ENCODE data around the gene MAPK7. TPM values are rescaled to one million over a fixed set of nuclear protein-coding genes. Genes with fewer than 3 reads are reported as not detected.

MAPK7 gene
- total RNA-seq, 1 donor from 2014 or later, result 18.9 TPM

DNA sequence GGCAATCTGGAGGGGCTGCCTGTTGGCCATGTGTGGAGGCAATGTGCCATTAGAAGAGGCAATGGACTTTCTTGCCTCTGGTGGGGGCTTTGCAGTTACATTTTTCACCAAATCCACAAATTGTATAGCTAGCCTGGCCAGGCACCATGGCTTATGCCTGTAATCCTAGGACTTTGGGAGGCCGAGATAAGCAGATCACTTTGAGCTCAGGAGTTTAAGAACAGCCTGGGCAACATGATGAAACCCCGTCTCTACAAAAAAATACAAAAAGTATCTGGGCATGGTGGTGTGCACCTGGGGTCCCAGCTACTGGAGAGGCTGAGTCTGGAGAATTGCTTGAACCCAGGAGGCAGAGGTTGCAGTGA, 30.0 kb downstream of the MAPK7 start:
- no peaks in the 10 kb centered on the region for H3K9me3 Mint-ChIP-seq
- intact Hi-C loops (cut with micrococcal nuclease), result no loop called here
- H3K36me3 Mint-ChIP-seq (ENCODE audit: low read depth), result no peaks in the 10 kb centered on the region
- H3K4me1 Mint-ChIP-seq (ENCODE audit: low read depth), result no peaks in the 10 kb centered on the region
- H3K27ac Mint-ChIP-seq, result no peak overlapping the region
- no peak overlapping the region for H3K4me3 Mint-ChIP-seq (ENCODE audit: low read depth)
- no peak for DNase-seq (ENCODE audit: low spot score)
- H3K27me3 Mint-ChIP-seq (ENCODE audit: low read depth), result peaks cover 2% of the 10 kb centered on the region

GRCh38 chr17:19409066-19409465, 30.8 kb downstream of the MAPK7 start:
- DNase-seq (ENCODE audit: low spot score), result no peak
- H3K4me3 Mint-ChIP-seq (ENCODE audit: low read depth), result no peak overlapping the region
- H3K4me1 Mint-ChIP-seq (ENCODE audit: low read depth), result no peaks in the 10 kb centered on the region
- intact Hi-C loops (cut with micrococcal nuclease), result no loop called here
- H3K27me3 Mint-ChIP-seq (ENCODE audit: low read depth), result no peaks in the 10 kb centered on the region
- H3K36me3 Mint-ChIP-seq (ENCODE audit: low read depth), result no peaks in the 10 kb centered on the region
- no peak overlapping the region for H3K27ac Mint-ChIP-seq
- H3K9me3 Mint-ChIP-seq, result no peaks in the 10 kb centered on the region

- Mint-ChIP-seq H3K27ac (no peak overlapping the region), H3K4me1 (ENCODE audit: low read depth) (no peaks in the 10 kb centered on the region), H3K36me3 (ENCODE audit: low read depth) (no peaks in the 10 kb centered on the region), H3K9me3 (no peaks in the 10 kb centered on the region), H3K4me3 (ENCODE audit: low read depth) (no peak overlapping the region), H3K27me3 (ENCODE audit: low read depth) (no peaks in the 10 kb centered on the region)
- intact Hi-C loops (cut with micrococcal nuclease), result no loop called here
- no peak for DNase-seq (ENCODE audit: low spot score)
Observed at GRCh38 chr17:19409509-19409908, 31.2 kb downstream of the MAPK7 start.

GRCh38 chr17:19410091-19410490, 31.8 kb downstream of the MAPK7 start:
- Mint-ChIP-seq H3K4me3 (ENCODE audit: low read depth) (no peak overlapping the region), H3K9me3 (no peaks in the 10 kb centered on the region), H3K27me3 (ENCODE audit: low read depth) (no peaks in the 10 kb centered on the region), H3K4me1 (ENCODE audit: low read depth) (no peaks in the 10 kb centered on the region), H3K27ac (no peak overlapping the region), H3K36me3 (ENCODE audit: low read depth) (no peaks in the 10 kb centered on the region)
- intact Hi-C loops (cut with micrococcal nuclease), result no loop called here
- no peak for DNase-seq (ENCODE audit: low spot score)

DNA sequence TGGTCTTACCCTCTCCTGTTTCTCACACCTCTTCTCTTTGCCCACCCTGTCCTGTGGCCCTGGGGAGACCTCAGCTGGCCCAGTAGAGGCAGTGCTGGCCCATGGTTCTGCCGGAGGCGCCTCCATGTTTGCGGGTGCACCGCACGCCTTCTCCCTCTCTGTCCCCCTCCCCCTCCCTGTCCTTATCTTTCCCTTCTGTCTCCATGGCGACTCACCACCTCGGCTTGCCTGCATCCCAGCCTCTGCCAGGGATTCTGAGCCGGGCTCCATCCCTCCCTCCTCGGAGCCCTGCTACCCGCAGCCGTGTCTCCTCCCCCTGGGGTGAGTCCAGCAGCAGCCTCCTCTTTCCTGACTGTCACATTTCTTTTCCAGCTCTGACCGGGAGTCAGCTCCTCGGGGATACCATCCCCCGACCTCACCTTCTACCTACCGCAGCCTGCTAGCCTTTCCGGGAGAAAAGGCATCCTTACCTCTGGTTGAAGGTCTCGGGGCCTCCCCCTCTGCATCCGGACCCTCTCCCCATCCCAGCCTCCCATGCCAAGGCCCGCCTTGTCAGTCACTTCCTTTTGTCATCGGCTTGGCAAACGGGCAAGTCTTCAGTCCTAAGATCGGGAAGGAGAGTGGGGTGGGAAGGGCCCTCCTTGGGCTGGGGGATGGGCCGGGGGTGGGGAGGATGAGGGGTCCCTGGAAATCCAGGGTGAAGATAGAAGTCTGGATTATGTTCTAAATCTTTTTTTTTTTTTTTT, 32.8 kb downstream of the MAPK7 start, which contains the start of gene RNF112:
Gene RNF112, plus strand, starts transcription at position 358 of the 746 bp plus-strand sequence. Its CDS starts 177 bp downstream, at position 535.
- H3K36me3 Mint-ChIP-seq (ENCODE audit: low read depth), result no peaks in the 10 kb centered on the region
- H3K27ac Mint-ChIP-seq, result no peak within 1 kb of the TSS
- H3K9me3 Mint-ChIP-seq, result no peaks in the 10 kb centered on the region
- intact Hi-C loops (cut with micrococcal nuclease), result no loop called here
- H3K4me1 Mint-ChIP-seq (ENCODE audit: low read depth), result no peaks in the 10 kb centered on the region
- H3K4me3 Mint-ChIP-seq (ENCODE audit: low read depth), result no peak within 1 kb of the TSS
- no peaks in the 10 kb centered on the region for H3K27me3 Mint-ChIP-seq (ENCODE audit: low read depth)
- no peak for DNase-seq (ENCODE audit: low spot score)

DNA sequence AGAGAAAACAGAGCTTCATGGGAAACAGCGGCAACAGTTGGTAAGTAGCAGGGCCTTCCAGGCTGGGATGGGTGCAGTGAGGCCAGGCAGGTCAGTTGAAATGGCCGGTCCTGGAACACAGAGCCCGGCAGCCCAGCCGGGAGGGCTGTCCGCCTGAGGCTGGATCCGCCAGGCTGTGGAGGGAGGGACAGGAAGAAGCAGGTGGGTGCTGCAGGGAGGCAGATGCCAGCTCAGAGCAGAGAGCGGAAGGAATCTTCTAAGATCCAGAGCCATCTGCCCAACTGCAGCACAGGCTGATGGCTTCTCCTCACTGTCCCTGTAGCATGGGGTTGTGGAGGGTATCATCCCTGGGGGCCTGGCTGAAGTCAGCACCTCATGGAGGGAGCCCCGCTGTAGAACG, 33.3 kb downstream of the MAPK7 start:
- no peak for DNase-seq (ENCODE audit: low spot score)
- no peaks in the 10 kb centered on the region for H3K36me3 Mint-ChIP-seq (ENCODE audit: low read depth)
- no peaks in the 10 kb centered on the region for H3K27me3 Mint-ChIP-seq (ENCODE audit: low read depth)
- intact Hi-C loops (cut with micrococcal nuclease), result no loop called here
- H3K4me1 Mint-ChIP-seq (ENCODE audit: low read depth), result no peaks in the 10 kb centered on the region
- H3K4me3 Mint-ChIP-seq (ENCODE audit: low read depth), result no peak overlapping the region
- H3K9me3 Mint-ChIP-seq, result no peaks in the 10 kb centered on the region
- no peak overlapping the region for H3K27ac Mint-ChIP-seq

- Mint-ChIP-seq H3K9me3 (no peaks in the 10 kb centered on the region), H3K27me3 (ENCODE audit: low read depth) (no peaks in the 10 kb centered on the region), H3K4me1 (ENCODE audit: low read depth) (no peaks in the 10 kb centered on the region), H3K4me3 (ENCODE audit: low read depth) (no peak overlapping the region), H3K36me3 (ENCODE audit: low read depth) (no peaks in the 10 kb centered on the region), H3K27ac (no peak overlapping the region)
- intact Hi-C loops (cut with micrococcal nuclease), result no loop called here
- DNase-seq (ENCODE audit: low spot score), result no peak
Observed at GRCh38 chr17:19412510-19412909, 34.2 kb downstream of the MAPK7 start.

DNA sequence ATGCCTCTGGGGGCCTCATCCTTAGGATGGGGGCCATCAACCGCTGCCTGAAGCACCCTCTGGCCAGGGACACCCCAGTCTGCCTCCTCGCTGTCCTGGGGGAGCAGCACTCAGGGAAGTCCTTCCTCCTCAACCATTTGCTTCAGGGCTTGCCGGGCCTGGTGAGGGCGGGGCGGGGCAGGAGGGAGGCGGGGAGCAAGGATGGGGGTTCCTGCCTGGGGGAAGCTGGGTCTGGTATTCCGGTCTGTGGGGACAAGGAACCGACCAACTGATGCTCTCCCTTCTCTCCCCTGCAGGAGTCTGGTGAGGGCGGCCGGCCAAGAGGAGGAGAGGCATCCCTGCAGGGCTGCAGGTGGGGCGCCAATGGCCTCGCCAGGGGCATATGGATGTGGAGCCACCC, 34.7 kb downstream of the MAPK7 start:
- Mint-ChIP-seq H3K27me3 (ENCODE audit: low read depth) (no peaks in the 10 kb centered on the region), H3K27ac (no peak overlapping the region), H3K36me3 (ENCODE audit: low read depth) (no peaks in the 10 kb centered on the region), H3K4me3 (ENCODE audit: low read depth) (no peak overlapping the region), H3K4me1 (ENCODE audit: low read depth) (no peaks in the 10 kb centered on the region), H3K9me3 (no peaks in the 10 kb centered on the region)
- DNase-seq (ENCODE audit: low spot score), result no peak
- intact Hi-C loops (cut with micrococcal nuclease), result no loop called here

GRCh38 chr17:19413761-19414160, 35.5 kb downstream of the MAPK7 start:
- H3K27ac Mint-ChIP-seq, result no peak overlapping the region
- no peaks in the 10 kb centered on the region for H3K27me3 Mint-ChIP-seq (ENCODE audit: low read depth)
- no peaks in the 10 kb centered on the region for H3K36me3 Mint-ChIP-seq (ENCODE audit: low read depth)
- H3K4me1 Mint-ChIP-seq (ENCODE audit: low read depth), result no peaks in the 10 kb centered on the region
- no peak for DNase-seq (ENCODE audit: low spot score)
- intact Hi-C loops (cut with micrococcal nuclease), result no loop called here
- H3K9me3 Mint-ChIP-seq, result no peaks in the 10 kb centered on the region
- H3K4me3 Mint-ChIP-seq (ENCODE audit: low read depth), result no peak overlapping the region

GRCh38 chr17:19414396-19415280, 36.3 kb downstream of the MAPK7 start:
- intact Hi-C loops (cut with micrococcal nuclease), result no loop called here
- Mint-ChIP-seq H3K27me3 (ENCODE audit: low read depth) (peaks cover 2% of the 10 kb centered on the region), H3K27ac (no peak overlapping the region), H3K4me3 (ENCODE audit: low read depth) (no peak overlapping the region), H3K36me3 (ENCODE audit: low read depth) (no peaks in the 10 kb centered on the region), H3K9me3 (no peaks in the 10 kb centered on the region), H3K4me1 (ENCODE audit: low read depth) (no peaks in the 10 kb centered on the region)
- no peak for DNase-seq (ENCODE audit: low spot score)

GRCh38 chr17:19415311-19415710, 37.0 kb downstream of the MAPK7 start:
- H3K9me3 Mint-ChIP-seq, result no peaks in the 10 kb centered on the region
- H3K27me3 Mint-ChIP-seq (ENCODE audit: low read depth), result peaks cover 2% of the 10 kb centered on the region
- no peaks in the 10 kb centered on the region for H3K36me3 Mint-ChIP-seq (ENCODE audit: low read depth)
- H3K4me1 Mint-ChIP-seq (ENCODE audit: low read depth), result no peaks in the 10 kb centered on the region
- intact Hi-C loops (cut with micrococcal nuclease), result no loop called here
- H3K4me3 Mint-ChIP-seq (ENCODE audit: low read depth), result no peak overlapping the region
- H3K27ac Mint-ChIP-seq, result no peak overlapping the region
- DNase-seq (ENCODE audit: low spot score), result no peak

GRCh38 chr17:19415806-19416775, 37.8 kb downstream of the MAPK7 start:
- no peak for DNase-seq (ENCODE audit: low spot score)
- Mint-ChIP-seq H3K9me3 (no peaks in the 10 kb centered on the region), H3K27me3 (ENCODE audit: low read depth) (peaks cover 2% of the 10 kb centered on the region), H3K4me3 (ENCODE audit: low read depth) (no peak overlapping the region), H3K36me3 (ENCODE audit: low read depth) (no peaks in the 10 kb centered on the region), H3K4me1 (ENCODE audit: low read depth) (no peaks in the 10 kb centered on the region), H3K27ac (no peak overlapping the region)
- intact Hi-C loops (cut with micrococcal nuclease), result no loop called here

All from activated T-helper 2 cell treated with anti-CD3 and anti-CD28 coated beads, Interferon-gamma antibody, Interleukin-2, Interleukin-4, amounts not matched to agents 10 μg/mL and 5 μg/mL and 100 μg/mL, durations not matched to agents 14 hours and 24 hours and 36 hours (primary cell).